Hepatocyte (in vitro differentiated cells): Measurements from ENCODE around the gene CCIN.

Experiments
- CTCF ChIP-seq: fragments of 200-600 bp; sonication (generic); IDR thresholded peaks from 2 replicates; pipeline ENCODE4 v1.5.1; 2016; ENCODE audit warnings: antibody characterized with exemption, mild to moderate bottlenecking; ENCODE audit not compliant: poor library complexity
- EZH2 ChIP-seq: fragments of 200-600 bp; sonication (generic); IDR thresholded peaks from 2 replicates; pipeline ENCODE4 v1.6.1; 2016; ENCODE audit warnings: antibody characterized with exemption, mild to moderate bottlenecking, borderline replicate concordance
- EZH2phosphoT487 ChIP-seq: fragments of 200-600 bp; sonication (generic); IDR thresholded peaks from one replicate; pipeline ENCODE4 v1.6.1; 2018; ENCODE audit warnings: antibody characterized with exemption, mild to moderate bottlenecking, low read depth, moderate library complexity; ENCODE audit not compliant: unreplicated experiment, severe bottlenecking

DNA sequence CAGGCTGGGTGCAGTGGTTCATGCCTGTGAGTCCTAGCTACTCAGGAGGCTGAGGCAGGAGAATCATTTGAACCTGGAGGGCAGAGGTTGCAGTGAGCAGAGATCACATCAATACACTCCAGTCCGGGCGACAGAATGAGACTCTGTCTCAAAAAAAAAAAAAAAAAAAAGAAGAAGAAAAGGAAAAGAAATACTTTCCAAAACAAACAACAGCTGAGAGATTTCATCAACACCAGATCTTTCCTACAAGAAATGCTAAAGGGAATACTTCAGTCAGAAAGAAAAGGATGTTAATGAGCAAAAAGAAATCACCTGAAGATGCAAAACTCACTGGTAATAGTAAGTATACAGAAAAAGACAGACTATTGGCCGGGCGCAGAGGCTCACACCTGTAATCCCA lies 8.4 kb downstream of the CCIN start:
- TF ChIP-seq CTCF, result no peak
- no peak for TF ChIP-seq EZH2
- no peak for TF ChIP-seq EZH2phosphoT487
